Limb (tissue), 2 donors: ENCODE data around the gene RNF224.

Experiments
- DNase-seq, 2 donors: peaks; one replicate each; pipeline ENCODE4 v3.0.0-alpha.2; 2016; ENCODE audit errors: extremely low spot score in 2 of 2

Gene RNF224

GRCh38 chr9:137192448-137192780, 34.9 kb upstream of the RNF224 start:
- DNase-seq = no peak

- DNase-seq = no peak
These were observed 34.4 kb upstream of the RNF224 start for GRCh38 chr9:137192859-137193258.

- no peak for DNase-seq
These were observed 33.5 kb upstream of the RNF224 start for GRCh38 chr9:137193771-137194170.

GRCh38 chr9:137194388-137194787, 32.9 kb upstream of the RNF224 start:
- no peak for DNase-seq

GRCh38 chr9:137194909-137195308, 32.4 kb upstream of the RNF224 start:
- no peak for DNase-seq

- no peak for DNase-seq
These were observed 31.6 kb upstream of the RNF224 start for GRCh38 chr9:137195525-137196220.

GRCh38 chr9:137198051-137198901, 29.0 kb upstream of the RNF224 start:
- DNase-seq = no peak

- DNase-seq = no peak
These were observed 28.4 kb upstream of the RNF224 start for GRCh38 chr9:137198902-137199283.

- no peak for DNase-seq
These were observed 27.7 kb upstream of the RNF224 start for GRCh38 chr9:137199411-137200121.

- peak; percentile 97 for DNase-seq
These were observed 26.7 kb upstream of the RNF224 start, which contains the start of gene TPRN for GRCh38 chr9:137200311-137201204. Gene TPRN, minus strand, starts transcription at chr9:137200741. Its CDS starts 30 bp downstream, at chr9:137200711.

GRCh38 chr9:137201205-137201868, 26.0 kb upstream of the RNF224 start:
- no peak for DNase-seq

- no peak for DNase-seq
These were observed 24.3 kb upstream of the RNF224 start for GRCh38 chr9:137202966-137203365.

GRCh38 chr9:137204731-137205125, 22.6 kb upstream of the RNF224 start:
- no peak for DNase-seq

GRCh38 chr9:137205126-137206069, 21.9 kb upstream of the RNF224 start, which contains the start of the genes NDOR1 and TMEM203:
Gene NDOR1, plus strand, starts transcription at chr9:137205700. Its CDS starts 78 bp downstream, at chr9:137205778.
Gene TMEM203, minus strand, starts transcription at chr9:137205648. Its CDS starts 234 bp downstream, at chr9:137205414.
- DNase-seq = peak; percentile 84 to 96

- no peak for DNase-seq
These were observed 20.7 kb upstream of the RNF224 start for GRCh38 chr9:137206602-137207001.

- DNase-seq = no peak
These were observed 15.8 kb upstream of the RNF224 start for GRCh38 chr9:137211532-137211931.

- DNase-seq = no peak
These were observed 14.8 kb upstream of the RNF224 start for GRCh38 chr9:137212520-137212919.

- DNase-seq = no peak
These were observed 13.9 kb upstream of the RNF224 start for GRCh38 chr9:137213160-137214060.
